NCI-H510A (cell line): ENCODE measurements around the gene FRMPD4.

Source experiments
- DNase-seq: peaks from one replicate; lab custom pipeline; 2025; lab: John Stamatoyannopoulos, UW

The FRMPD4 gene

DNA sequence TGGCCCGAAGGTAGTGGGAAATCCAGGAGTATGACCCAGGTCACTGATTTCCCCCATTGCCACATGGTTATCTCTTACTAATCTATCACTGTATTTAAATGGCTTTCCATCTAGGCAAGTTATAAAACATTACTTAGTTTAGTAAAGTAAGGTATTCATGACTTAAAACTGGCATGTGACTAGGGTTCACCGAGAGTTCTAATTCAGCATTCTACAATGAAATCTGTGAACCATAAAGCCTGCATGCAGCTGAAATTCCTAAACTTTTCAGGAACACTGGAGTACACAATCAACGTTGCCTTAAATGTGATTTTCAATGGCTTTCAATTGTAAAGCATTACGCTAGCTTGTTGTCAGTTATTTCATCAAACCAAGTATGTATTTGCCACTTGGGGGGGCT, 630.2 kb downstream of the FRMPD4 start:
- no peak for DNase-seq

DNA sequence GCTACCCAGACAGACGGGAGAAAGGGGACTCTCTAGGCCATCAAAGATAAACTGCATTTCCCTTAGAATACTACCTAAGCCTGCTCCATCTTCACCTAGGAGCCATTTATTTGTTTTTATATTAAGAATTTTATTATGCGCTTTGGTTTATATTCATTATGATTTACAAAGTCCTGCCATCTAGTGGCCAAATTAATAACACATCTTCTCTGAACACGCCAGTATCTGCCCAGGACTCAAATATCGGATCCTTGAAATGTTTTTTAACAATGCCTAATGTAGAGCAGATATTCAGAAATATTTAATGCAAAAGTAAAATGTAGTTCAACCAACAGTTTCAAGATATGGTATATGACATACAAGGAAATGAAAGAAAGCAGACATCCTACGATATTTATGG, 632.2 kb downstream of the FRMPD4 start:
- DNase-seq, result no peak

GRCh38 chrX:12771445-12772069, 633.3 kb downstream of the FRMPD4 start:
- DNase-seq, result no peak
